GM19043 (cell line): ENCODE data around the gene ART3.

Experiments used
- ATAC-seq: cut with Tn5 transposase; IDR thresholded peaks from one replicate; pipeline ENCODE4 v1.9.1; 2021; ENCODE audit warnings: low read depth; ENCODE audit not compliant: unreplicated experiment

Gene ART3

DNA sequence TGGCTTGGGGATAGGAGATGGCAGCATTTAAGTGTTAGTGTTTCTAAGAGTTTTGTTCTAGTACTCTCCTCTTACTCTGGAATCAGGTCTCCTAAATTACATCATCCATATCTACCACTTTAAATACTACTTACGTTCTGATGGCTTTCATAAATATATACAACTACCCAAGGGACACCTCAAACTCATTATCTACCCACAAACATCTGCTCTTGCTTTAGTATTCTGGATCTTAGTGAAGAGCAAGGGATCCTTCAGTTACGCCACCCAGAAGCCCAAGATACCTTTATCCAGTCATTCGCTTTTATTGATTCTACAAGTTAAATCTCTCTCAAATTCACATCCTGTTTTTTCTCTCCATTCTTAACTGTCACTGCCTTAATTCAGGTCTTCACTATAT lies 66.7 kb downstream of the ART3 start:
- ATAC-seq, result no peak

DNA sequence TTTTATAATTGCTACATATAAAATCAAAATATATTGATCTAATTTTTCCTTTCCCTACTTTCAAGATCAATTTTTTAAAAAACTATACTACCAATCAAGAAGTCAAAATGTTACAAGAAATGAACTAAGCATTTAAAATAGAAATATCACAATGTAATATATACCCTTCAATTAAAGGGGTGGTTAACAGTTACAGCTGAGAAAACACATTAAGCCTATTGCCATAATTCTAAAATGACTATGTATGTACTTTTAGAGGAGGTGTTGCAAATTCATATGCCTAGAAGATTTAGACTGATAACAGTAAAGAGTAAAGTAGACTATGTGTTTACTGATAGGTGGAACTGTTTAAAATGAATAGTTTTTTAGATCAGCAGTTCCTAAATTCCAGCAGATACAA lies 70.0 kb downstream of the ART3 start:
- no peak for ATAC-seq

DNA sequence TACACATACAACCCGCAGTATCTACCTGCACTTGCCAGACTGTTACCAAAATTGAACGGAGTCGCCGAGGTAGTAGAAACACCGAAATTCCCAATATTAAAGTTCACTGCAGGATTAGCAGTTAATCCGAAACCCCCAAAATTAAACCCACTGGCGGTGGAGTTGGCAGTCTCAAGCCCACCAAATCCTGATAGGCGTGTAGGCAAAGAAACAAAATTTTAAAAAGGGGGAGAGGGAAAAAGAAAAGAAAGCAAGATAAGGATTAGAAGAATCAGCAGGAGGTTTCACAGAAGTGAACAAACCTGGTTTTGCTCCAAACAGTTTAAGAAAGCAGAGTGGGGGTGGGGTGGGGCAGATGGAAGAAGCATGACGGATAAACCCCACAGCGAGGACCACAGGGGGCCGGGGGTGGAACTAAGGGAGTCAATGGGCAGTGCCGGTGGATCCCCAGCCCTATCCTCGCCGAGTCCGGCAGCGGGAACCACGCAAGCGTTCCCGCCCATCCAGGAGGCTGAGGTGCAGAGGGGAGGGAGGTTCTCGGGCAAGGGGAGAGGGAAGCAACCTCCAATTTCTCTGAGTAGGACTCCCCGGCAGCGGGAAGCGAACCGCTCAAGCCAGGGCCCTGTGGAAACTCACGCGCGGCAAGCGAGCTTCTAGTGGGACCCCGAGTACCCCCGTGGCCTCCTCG lies 73.1 kb downstream of the ART3 start:
- ATAC-seq, result peak; percentile 28

DNA sequence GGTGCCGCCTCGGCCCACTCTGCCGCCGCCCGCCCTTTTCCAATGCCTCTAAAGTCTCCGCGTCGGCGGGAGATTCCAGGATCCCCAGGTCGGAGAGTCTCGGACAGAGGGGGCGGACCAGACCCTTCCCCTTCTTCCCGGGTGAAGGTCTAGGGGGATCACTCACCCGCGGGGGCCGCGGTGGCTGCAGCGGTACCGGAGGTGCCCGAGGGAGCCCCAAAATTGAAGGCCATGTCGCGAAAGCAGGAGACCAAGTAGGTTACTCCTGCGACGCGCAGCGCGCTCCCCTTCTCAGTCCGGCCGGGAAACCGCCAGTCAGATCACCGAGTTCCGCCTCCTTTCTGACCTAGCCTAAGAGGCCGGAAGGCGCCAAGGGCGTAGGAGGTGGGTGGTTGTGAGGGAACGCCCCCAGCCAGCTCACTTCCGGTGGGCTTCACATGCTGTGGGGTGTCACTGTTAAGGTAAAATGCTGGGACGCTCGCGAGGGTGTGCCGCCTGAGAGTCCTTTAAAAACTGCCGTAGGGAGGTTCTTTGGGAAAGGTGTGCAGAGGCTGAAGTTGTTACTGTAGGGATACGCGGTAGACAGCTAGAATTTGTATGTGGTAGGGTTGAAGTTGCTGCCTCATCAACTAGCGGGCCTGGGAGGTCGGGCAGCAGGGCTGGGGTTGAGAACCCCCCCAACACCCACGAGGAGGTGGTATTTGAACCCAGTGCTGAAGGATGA lies 73.8 kb downstream of the ART3 start, which contains the start of gene NUP54:
NUP54 (minus strand) TSS at position 256 of the 724 bp plus-strand sequence; CDS start at position 233, 23 bp downstream.
- peak; percentile 99 for ATAC-seq

DNA sequence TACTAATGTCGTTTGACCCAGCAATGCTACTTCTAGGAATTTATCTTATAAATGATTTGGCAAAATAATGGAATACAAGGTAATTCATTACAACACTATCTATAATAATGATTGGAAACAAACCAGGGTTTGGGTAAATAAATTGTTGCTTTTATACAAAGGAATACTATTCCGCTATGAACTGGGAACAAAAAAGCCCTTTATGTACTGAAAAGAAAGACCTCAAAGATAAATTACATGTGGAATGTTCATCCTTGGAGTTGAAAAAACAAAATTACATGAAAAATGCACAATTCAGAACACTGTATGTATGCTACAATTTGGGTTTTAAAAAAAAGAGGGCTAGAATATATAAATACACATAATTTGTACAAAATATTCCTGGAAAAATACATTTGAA lies 78.8 kb downstream of the ART3 start:
- no peak for ATAC-seq

DNA sequence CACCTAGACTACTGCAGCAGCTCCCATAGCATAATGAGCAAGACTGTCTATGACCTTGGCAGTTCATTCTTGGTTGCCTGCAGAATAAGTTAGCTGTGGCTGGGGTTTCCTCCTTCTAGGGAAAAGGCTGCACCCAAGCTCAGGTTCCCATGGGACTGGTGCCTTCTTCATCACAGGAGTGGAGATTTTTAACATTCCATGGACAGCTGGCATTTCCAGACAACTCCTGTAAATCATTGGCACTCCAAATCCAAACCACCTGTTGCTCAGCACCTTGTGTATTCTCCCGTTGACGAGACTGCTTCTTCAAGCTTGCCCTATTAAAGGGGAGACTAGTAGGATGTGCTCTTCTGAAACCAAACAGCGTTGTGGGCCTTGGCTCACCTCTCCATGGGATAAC lies 81.5 kb downstream of the ART3 start:
- no peak for ATAC-seq

DNA sequence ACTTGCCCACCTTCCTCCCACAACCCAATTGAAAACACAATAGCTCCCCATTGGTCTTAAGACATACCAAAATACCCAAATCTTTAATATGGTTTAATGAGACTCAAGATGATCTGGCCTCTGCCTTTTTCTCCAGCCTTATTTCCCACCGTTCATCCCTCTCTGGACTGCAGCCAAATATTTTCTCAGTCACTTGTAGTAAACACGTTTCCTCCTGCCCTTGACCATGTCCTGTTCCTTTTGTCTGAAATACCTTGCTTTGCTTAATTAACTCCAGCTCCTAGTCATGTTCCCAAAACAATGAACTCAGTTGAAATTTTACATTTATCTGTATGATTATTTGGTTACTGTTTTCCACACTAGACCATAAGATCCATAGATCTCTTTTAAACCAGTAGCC lies 82.1 kb downstream of the ART3 start:
- ATAC-seq, result no peak

DNA sequence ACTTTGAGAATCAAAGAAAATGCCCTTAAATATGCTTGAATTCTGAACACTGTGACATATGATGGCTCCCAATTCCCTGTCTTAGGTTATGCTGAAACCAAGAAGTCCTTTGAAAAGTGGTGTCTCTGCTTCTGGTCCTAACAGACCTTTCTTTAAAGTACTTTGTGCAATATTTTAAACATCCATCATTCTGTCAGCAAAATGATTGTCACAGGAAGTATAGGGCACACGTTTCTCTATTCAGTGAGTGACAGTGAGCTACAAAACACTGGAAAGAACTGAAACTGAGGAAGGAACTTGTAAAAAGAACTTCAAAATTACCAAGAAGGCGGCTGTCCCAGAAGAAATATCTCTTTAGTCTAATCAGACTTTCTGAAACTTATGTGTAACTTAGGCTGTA lies 85.8 kb downstream of the ART3 start:
- ATAC-seq, result no peak
